ENCODE data around the gene CRYL1. TPM values are rescaled to one million over a fixed set of nuclear protein-coding genes. Genes with fewer than 3 reads are reported as not detected.

The CRYL1 gene
- total RNA-seq, 1 experiment from 2014 or later = 34.0 TPM

DNA sequence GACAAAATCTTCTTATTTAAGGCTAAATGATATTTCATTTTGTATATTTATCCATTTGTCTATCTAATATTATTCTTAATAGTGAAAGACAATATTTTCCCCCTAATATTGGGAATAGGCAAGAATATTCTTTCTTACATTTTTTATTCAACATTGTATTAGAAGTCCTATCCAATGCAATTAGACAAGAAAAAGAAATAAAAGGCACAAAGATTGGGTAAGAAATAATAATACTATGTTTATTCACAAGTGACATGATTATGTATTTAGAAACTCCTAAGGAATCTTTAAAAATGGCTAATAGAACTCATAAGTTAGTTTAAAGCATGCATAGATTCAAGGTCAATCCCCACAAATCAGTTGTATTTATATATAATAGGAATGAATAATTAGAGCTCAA, 11.3 kb upstream of the CRYL1 start:
- in situ Hi-C loops (cut with HindIII; ENCODE audit: low sequenced_read_pairs) = no loop called here
- no peak for DNase-seq (ENCODE audit: low spot score)

DNA sequence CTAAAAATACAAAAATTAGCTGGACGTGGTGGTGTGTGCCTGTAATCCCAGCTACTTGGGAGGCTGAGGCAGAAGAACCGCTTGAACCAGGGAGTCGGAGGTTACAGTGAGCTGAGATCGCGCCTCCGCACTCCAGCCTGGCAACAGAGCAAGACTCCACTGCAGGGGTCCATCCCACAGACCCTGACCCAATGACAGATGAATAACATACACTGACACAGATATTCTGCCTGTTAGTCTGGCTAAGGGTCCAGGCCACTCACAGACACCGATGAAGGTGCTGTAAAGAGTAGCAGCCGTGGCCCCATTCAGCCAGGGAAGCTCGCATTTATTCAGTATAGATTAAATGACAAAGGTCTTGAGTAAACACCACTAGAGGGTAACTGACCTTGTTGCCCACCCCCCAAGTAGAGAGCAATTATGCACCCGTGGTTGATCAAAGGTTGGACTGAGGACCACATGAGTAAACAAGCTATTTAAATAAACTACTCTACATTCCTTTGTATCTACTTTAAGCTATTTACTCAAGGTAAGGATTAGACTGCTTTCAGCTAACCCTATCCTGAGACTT, 8.5 kb upstream of the CRYL1 start:
- in situ Hi-C loops (cut with HindIII; ENCODE audit: low sequenced_read_pairs) = no loop called here
- no peak for DNase-seq (ENCODE audit: low spot score)

- in situ Hi-C loops (cut with HindIII; ENCODE audit: low sequenced_read_pairs) = no loop called here
- DNase-seq (ENCODE audit: low spot score) = no peak
Observed at GRCh38 chr13:20528452-20528851, 2.8 kb upstream of the CRYL1 start.

DNA sequence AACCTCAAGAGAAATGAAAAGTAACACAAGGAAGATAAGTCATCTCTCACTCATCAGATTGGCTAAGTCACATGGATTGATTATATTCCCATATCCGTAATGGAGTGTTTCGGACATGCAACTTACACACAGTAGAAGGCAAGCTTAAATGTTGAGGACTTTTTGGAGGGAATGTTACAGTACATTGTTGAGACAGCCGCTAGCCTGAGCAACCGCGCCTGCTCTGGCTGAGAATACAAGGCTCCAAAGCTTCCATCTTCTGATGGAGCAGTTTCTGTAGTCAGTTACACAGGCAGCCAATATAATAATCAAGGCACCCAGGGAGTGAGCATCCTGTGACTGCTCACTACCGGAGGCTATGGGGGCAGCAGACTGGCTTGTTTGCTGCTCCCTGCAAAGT, 1.0 kb upstream of the CRYL1 start:
- in situ Hi-C loops (cut with HindIII; ENCODE audit: low sequenced_read_pairs) = no loop called here
- peak; percentile 20 for DNase-seq (ENCODE audit: low spot score)

DNA sequence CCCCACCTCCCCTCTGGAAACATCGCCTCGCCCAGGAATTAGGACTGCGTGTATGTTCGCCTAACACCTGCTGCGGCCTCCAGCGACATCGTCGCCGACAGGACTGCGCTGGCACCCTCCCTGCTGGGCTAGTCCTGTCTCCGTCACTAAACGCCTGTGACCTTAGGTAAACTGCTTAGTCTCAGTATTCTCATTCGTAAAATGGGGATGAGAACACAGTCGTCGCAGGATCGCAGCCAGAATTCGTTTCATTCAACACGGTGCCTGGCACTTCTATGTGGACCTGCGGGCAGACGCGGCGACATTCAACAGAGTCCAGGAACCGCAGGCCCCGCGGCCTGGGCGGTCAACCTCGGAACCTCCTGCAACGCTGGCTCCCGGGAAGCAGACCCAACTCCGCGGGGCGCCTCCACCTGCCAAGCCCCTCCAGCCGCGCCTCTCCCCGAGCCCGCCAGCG, 485 bp downstream of the CRYL1 start:
- DNase-seq (ENCODE audit: low spot score) = peak; percentile 45
- in situ Hi-C loops (cut with HindIII; ENCODE audit: low sequenced_read_pairs) = no loop called here

DNA sequence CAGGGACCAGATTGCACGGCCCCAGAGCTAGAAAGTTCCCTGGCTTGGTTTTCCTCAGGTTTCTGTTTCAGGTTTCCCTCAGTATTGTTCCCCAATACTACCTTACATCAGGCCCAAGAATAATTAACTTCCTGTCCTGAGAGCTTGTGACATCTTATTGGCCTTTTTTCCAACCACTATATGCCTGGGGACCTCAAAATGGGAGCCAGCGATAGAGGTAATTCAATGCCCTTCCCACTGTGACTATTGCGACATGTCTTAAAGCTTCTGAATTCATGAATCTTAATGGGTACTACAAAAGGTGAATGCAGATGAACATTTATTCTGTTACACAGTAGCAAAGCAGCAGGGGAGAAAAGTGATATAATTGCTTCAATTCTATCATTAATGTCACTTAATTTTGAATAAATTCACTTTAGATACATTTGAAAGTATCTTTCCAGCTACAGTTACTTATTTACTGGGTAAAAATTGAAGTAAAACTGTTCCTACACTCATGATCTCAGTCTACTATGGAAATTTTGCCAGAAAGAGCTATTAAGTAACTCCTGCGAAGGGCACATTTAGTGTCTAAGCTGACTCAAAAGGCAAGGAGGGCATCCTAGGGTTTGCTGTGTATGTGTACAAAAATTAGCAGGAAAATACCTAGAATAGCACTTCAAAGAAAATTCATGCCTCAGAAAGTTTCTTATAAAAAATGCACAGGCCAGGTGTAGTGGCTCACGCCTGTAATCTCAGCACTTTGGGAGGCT, 4.1 kb downstream of the CRYL1 start:
- DNase-seq (ENCODE audit: low spot score) = no peak
- in situ Hi-C loops (cut with HindIII; ENCODE audit: low sequenced_read_pairs) = no loop called here

DNA sequence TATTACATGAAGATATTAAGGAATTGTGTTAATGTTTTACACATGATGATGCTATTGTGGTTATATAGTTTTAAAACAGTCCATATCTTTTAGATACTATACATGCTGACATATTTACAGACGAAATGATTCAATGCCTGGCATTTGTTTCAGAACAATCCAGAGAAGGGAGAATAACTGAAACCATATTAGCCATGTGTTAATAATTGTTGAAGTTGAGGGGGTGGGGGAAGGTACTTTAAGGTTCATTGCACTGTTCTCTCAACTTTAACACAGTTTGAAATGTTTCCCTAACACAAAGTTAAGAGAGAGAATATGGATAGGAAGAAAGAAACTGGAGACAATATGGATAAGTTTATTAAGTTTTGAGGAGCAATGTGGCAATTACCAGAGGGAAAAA, 5.8 kb downstream of the CRYL1 start:
- in situ Hi-C loops (cut with HindIII; ENCODE audit: low sequenced_read_pairs) = no loop called here

DNA sequence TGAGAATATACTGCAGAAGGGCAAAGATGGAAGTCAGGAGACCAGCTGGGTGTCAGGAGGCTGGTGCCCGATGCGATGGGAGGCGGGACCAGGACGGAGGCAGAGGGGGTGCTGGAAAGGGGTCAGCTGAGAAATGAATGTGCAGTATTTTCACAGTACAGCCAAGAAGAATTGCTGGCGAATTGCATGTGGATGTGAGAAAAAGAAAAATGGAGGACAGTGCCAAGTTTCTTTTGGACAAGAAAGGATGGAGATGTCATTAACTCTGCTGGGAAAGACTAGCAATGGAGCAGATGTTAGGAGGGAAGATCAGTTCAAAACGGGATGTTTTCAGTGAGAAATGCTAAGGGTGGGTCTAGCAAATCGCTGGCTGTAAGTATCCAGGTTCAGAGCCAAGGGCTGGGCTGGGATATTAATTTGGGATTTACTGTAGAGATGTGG, 7.0 kb downstream of the CRYL1 start:
- no peak for DNase-seq (ENCODE audit: low spot score)
- in situ Hi-C loops (cut with HindIII; ENCODE audit: low sequenced_read_pairs) = no loop called here

More for the DNA sequence above, 5.8 kb downstream of the CRYL1 start:
- DNase-seq (ENCODE audit: low spot score) = no peak

- in situ Hi-C loops (cut with HindIII; ENCODE audit: low sequenced_read_pairs) = no loop called here
Observed at GRCh38 chr13:20514866-20515265, 10.8 kb downstream of the CRYL1 start.

GRCh38 chr13:20513466-20513995, 12.1 kb downstream of the CRYL1 start:
- in situ Hi-C loops (cut with HindIII; ENCODE audit: low sequenced_read_pairs) = no loop called here
- no peak for DNase-seq (ENCODE audit: low spot score)

More at GRCh38 chr13:20514866-20515265, 10.8 kb downstream of the CRYL1 start:
- no peak for DNase-seq (ENCODE audit: low spot score)

- in situ Hi-C loops (cut with HindIII; ENCODE audit: low sequenced_read_pairs) = no loop called here
- DNase-seq (ENCODE audit: low spot score) = no peak
Observed at GRCh38 chr13:20512042-20512683, 13.5 kb downstream of the CRYL1 start.

DNA sequence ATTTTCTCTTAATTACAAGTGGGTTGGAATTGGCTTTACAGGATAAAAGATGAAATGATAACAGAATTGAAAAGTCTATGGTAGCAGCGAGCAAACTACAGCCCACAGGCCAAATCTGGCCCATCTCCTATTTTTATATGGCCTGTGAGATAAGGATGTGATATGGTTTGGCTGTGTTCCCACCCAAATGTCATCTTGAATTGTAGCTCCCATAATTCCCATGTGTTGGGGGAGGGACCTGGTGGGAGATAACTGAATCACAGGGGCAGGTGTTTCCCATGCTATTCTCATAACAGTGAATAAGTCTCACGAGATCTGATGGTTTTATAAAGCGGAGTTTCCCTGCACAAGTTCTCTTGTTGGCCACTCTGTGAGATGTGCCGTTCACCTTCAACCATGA, 19.0 kb downstream of the CRYL1 start:
- in situ Hi-C loops (cut with HindIII; ENCODE audit: low sequenced_read_pairs) = no loop called here
- no peak for DNase-seq (ENCODE audit: low spot score)

- in situ Hi-C loops (cut with HindIII; ENCODE audit: low sequenced_read_pairs) = no loop called here
- DNase-seq (ENCODE audit: low spot score) = no peak
Observed at GRCh38 chr13:20505405-20506366, 20.0 kb downstream of the CRYL1 start.

GRCh38 chr13:20503088-20504083, 22.3 kb downstream of the CRYL1 start:
- in situ Hi-C loops (cut with HindIII; ENCODE audit: low sequenced_read_pairs) = no loop called here
- no peak for DNase-seq (ENCODE audit: low spot score)

DNA sequence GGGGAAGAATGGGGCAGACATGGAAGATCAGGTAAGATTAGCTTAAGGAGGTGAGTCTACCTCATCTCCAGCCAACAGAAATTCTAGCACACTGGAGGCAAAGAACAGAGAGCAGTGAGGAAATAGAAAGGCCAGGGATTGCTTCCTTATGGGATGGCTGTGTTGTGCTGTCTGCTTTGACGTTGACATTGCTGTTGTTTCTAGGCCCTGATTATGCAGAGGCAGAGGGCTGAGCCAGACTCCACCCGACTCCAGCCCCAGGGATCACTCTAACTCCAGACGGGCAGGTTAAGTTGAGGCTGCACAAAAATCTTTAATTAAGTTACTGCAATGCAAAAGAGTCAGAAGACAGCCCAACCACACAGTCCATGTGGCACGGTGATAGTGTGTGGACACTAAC, 24.1 kb downstream of the CRYL1 start:
- DNase-seq (ENCODE audit: low spot score) = no peak
- in situ Hi-C loops (cut with HindIII; ENCODE audit: low sequenced_read_pairs) = no loop called here

DNA sequence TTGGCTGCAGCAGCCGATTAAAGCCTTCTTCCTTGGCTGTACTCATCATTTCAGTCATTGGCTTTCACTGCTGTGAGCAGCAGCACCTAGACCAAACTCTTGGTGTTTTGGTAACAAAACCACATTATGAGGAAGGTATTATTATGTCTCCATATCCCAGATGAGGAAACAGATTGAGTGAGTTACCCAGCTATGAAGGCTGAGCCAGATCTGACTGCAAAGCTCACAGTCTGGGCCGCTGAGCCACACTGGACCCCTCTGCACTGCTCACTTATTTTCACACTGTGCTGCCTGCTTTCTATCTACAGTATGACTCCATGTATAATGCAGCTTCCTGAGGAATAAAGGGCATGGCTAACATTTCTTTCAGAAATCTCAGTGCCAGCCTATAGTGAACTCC, 24.5 kb downstream of the CRYL1 start:
- DNase-seq (ENCODE audit: low spot score) = no peak
- in situ Hi-C loops (cut with HindIII; ENCODE audit: low sequenced_read_pairs) = no loop called here

DNA sequence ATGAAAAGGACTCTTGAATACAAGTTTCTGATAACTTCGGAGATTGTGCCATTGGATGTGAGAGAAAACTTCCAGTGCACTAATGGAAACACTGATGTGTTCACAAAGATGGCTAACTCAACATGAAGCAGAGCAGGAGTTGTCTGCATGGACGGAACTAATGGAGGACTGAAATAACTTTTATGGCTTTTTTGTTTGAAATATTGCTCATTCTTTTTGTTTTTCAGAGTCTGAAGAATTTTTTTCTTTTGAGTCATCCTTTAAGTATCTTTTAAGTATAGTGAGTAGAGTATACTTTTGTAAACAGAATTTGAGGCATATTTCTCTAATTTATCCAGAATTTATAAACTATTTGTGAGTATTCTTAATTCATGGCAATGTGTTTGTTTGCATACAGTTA, 25.7 kb downstream of the CRYL1 start:
- in situ Hi-C loops (cut with HindIII; ENCODE audit: low sequenced_read_pairs) = no loop called here
- DNase-seq (ENCODE audit: low spot score) = no peak

GRCh38 chr13:20498659-20499058, 27.0 kb downstream of the CRYL1 start:
- in situ Hi-C loops (cut with HindIII; ENCODE audit: low sequenced_read_pairs) = no loop called here
- no peak for DNase-seq (ENCODE audit: low spot score)

Data from G401 (cell line).